B cell (primary cell): Measurements from ENCODE around the gene PPP2R5D. TPM values are rescaled to one million over a fixed set of nuclear protein-coding genes. Genes with fewer than 3 reads are reported as not detected.

Experiments
- ATAC-seq: fragments of 200-7000 bp; cut with Tn5 transposase; one replicate; pipeline ENCODE4 v1.10.0; 2021; ENCODE audit warnings: low read depth, mild to moderate bottlenecking, moderate number of reproducible peaks, moderate library complexity
- CTCF ChIA-PET: fragments of 350-600 bp; sonication (Branson Sonifier 250); formaldehyde crosslinking; loops from one replicate; lab custom pipeline; 2021; ENCODE audit warnings: antibody characterized with exemption, inconsistent platforms; lab: Charles Lee
- POLR2A ChIA-PET: fragments of 350-600 bp; sonication (Branson Sonifier 250); formaldehyde crosslinking; loops from one replicate; lab custom pipeline; 2021; ENCODE audit warnings: antibody characterized with exemption; lab: Charles Lee
- DNase-seq: peaks from one replicate; pipeline ENCODE4 v3.0.0; 2013
- H2AFZ ChIP-seq: 2 replicates; pipeline ENCODE4 v1.6.1; 2012; ENCODE audit warnings: mild to moderate bottlenecking, low read depth, low read length; ENCODE audit not compliant: insufficient read depth, poor library complexity, severe bottlenecking
- H3K27ac ChIP-seq, 2 donors: 1 replicate in 1 of 2; 2 replicates in 1 of 2; pipeline ENCODE4 v1.5.1; 2012 to 2013; ENCODE audit warnings: low read length in 2 of 2, mild to moderate bottlenecking in 2 of 2, moderate library complexity in 1 of 2
- H3K27me3 ChIP-seq, 4 experiments: fragments of 200-600 bp in 1 of 4; sonication (generic) in 1 of 4; replicated peaks in 1 of 4; 1 replicate in 2 of 4; 2 replicates in 2 of 4; pipeline versions ENCODE4 v1.6.1 to v1.7.0; 2013 to 2016; ENCODE audit warnings: low read length in 3 of 4, mild to moderate bottlenecking in 2 of 4, mixed read lengths in 1 of 4, moderate library complexity in 1 of 4; ENCODE audit not compliant: insufficient read depth in 4 of 4, control insufficient read depth in 3 of 4; ENCODE audit errors: control extremely low read depth in 1 of 4
- H3K36me3 ChIP-seq, 2 experiments: replicated peaks in 1 of 2; 1 replicate in 1 of 2; 2 replicates in 1 of 2; pipeline versions ENCODE4 v1.6.1 to v1.7.1; 2013; ENCODE audit warnings: low read length in 1 of 2; ENCODE audit not compliant: insufficient read depth in 2 of 2, control insufficient read depth in 1 of 2; ENCODE audit errors: control extremely low read depth in 1 of 2, extremely low read depth in 1 of 2
- H3K4me1 ChIP-seq, 2 donors: fragments of 200-600 bp in 1 of 2; sonication (generic) in 1 of 2; 1 replicate in 1 of 2; 2 replicates in 1 of 2; pipeline versions ENCODE4 v1.5.1 to v1.6.1; 2013 to 2017; ENCODE audit warnings: low read length in 2 of 2; ENCODE audit not compliant: control insufficient read depth in 2 of 2, insufficient read depth in 2 of 2
- H3K4me2 ChIP-seq: replicated peaks from 2 replicates; pipeline ENCODE3; 2012; ENCODE audit warnings: mild to moderate bottlenecking, low read depth, low read length; ENCODE audit not compliant: poor library complexity, severe bottlenecking
- H3K4me3 ChIP-seq, 5 experiments: fragments of 200-600 bp in 1 of 5; sonication (generic) in 1 of 5; 1 replicate in 3 of 5; 2 replicates in 2 of 5; pipeline versions ENCODE4 v1.5.1 to v1.7.0; 2011 to 2016; ENCODE audit warnings: low read length in 4 of 5, mild to moderate bottlenecking in 4 of 5, low read depth in 2 of 5, control low read depth in 1 of 5, moderate library complexity in 1 of 5; ENCODE audit not compliant: insufficient read depth in 1 of 5; ENCODE audit errors: control extremely low read depth in 1 of 5, extremely low read depth in 1 of 5
- H3K79me2 ChIP-seq: fragments of 200-600 bp; sonication (generic); one replicate; pipeline ENCODE4 v1.6.0; 2016; ENCODE audit warnings: low read length; ENCODE audit not compliant: control insufficient read depth, insufficient read depth
- H3K9ac ChIP-seq: fragments of 200-600 bp; sonication (generic); 2 replicates; pipeline ENCODE4 v1.6.1; 2017; ENCODE audit warnings: mild to moderate bottlenecking, low read length, moderate library complexity
- H3K9me3 ChIP-seq, 3 donors: one replicate each; pipeline versions ENCODE4 v1.6.1 to v1.7.1; 2013; ENCODE audit warnings: low read length in 2 of 3; ENCODE audit not compliant: control insufficient read depth in 2 of 3, insufficient read depth in 1 of 3; ENCODE audit errors: control extremely low read depth in 1 of 3
- H4K20me1 ChIP-seq: 2 replicates; pipeline ENCODE4 v1.6.0; 2012; ENCODE audit warnings: mild to moderate bottlenecking, low read length; ENCODE audit not compliant: insufficient read depth, control insufficient read depth, poor library complexity, severe bottlenecking
- H3K27ac Mint-ChIP-seq: one replicate; pipeline ENCODE4 v1.8.0; 2021; ENCODE audit warnings: mixed read lengths
- H3K27me3 Mint-ChIP-seq: one replicate; pipeline ENCODE4 v1.8.0; 2021; ENCODE audit warnings: mixed read lengths
- H3K4me1 Mint-ChIP-seq: one replicate; pipeline ENCODE4 v1.8.0; 2021; ENCODE audit warnings: mixed read lengths
- H3K4me3 Mint-ChIP-seq: one replicate; pipeline ENCODE4 v1.8.0; 2021; ENCODE audit warnings: mixed read lengths
- H3K9me3 Mint-ChIP-seq: one replicate; pipeline ENCODE4 v1.8.0; 2022; ENCODE audit warnings: mixed read lengths; ENCODE audit not compliant: insufficient read depth
- EZH2 ChIP-seq: IDR thresholded peaks from 2 replicates; pipeline ENCODE4 v1.6.1; 2012; ENCODE audit warnings: borderline replicate concordance, low read depth, mild to moderate bottlenecking, moderate library complexity, low read length; ENCODE audit not compliant: insufficient read depth, poor library complexity, severe bottlenecking
- WGBS: methylation state at CpG from one replicate; pipeline ENCODE4 v1.1.5; 2013; ENCODE audit warnings: missing lambda C conversion rate; ENCODE audit not compliant: insufficient coverage; 5-methylcytosine and 5-hydroxymethylcytosine counted together
- intact Hi-C: fragments of 100-400 bp; cut with micrococcal nuclease; formaldehyde crosslinking; loops from one replicate; pipeline ENCODE4 v1.10.0; 2022
- polyA plus RNA-seq: library from polyadenylated mRNA; depleted of rRNA; stranded (reverse); fragments of >200 nt; gene quantifications from 2 replicates; pipeline ENCODE4 v1.2.3, GENCODE V29; 2012
- total RNA-seq, 2 donors: library from RNA; stranded (reverse); fragments of 120-200 nt in 1 of 2; gene quantifications; 1 replicate in 1 of 2; 2 replicates in 1 of 2; pipeline versions ENCODE4 v1.2.3 to v1.2.4, GENCODE V29; 2013 to 2022
- TF ChIP-seq, protein P1 (sequence below): fragments of 200-600 bp; IDR thresholded peaks from one replicate; pipeline ENCODE4 v1.8.0; 2022; ENCODE audit warnings: antibody characterized with exemption, mild to moderate bottlenecking

Gene PPP2R5D
- total and polyA plus RNA-seq, 2 donors (not counting 1 experiment from before 2014, with no cell fraction given) = 23.2 to 23.6 TPM

DNA sequence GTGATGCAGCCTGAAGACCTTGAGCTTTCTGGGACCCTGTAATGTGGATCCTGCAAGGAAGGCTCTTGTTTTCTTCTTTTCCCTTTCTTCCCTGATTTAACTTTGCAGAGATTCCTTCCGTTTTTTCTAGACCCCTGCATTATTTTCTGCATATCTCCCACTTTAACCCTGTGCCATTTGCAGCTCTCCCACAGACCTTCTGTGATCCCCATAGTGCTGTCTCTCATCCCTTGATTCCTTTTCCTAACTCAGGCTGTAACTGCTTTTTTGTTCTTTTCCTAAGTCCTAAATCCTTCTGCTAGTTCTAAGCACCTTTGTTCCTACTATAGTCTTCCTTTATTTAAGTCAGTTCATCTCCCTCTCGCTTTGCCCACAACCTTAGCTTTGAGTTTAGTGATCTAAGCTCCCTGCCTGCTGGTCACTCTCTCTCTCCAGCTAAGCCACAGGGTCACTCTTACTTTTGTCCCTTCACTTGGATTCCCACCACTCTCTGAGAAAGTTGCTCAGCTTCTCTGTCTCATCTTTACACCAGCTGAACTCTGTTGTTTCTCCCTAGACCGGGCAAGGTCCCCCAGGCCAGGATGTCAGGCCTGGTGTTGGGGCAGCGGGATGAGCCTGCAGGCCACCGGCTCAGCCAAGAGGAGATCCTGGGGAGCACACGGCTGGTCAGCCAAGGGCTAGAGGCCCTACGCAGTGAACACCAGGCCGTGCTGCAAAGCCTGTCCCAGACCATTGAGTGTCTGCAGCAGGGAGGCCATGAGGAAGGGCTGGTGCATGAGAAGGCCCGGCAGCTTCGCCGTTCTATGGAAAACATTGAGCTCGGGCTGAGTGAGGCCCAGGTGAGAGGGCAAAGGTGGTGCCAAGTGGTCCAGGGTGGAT, 76.6 kb downstream of the PPP2R5D start:
- Histone ChIP-seq H3K36me3 (peaks cover 0 to 21% of the 10 kb centered on the region in 2 experiments), H4K20me1 (peaks cover 11% of the 10 kb centered on the region), H3K4me1 (peaks cover 16 to 22% of the 10 kb centered on the region in 2 donors), H3K4me3 (no peak overlapping the region), H3K27me3 (no peaks in the 10 kb centered on the region), H2AFZ (no peak overlapping the region), H3K27ac (no peak overlapping the region), H3K79me2 (peaks cover 33% of the 10 kb centered on the region), H3K4me2 (peak overlapping the region; percentile 87), H3K9ac (no peak overlapping the region), H3K9me3 (no peaks in the 10 kb centered on the region)
- ATAC-seq = no peak
- WGBS = 94% methylated on average over 12 of the region's 12 CpGs
- intact Hi-C loops = no loop called here
- ChIA-PET CTCF (interaction anchor here (1.0 kb wide), 1 partner anchor 40 kb away, joined by 3 read pairs; the partner anchor contains the start of gene RRP36), POLR2A (no interaction called here)
- TF ChIP-seq, protein P1, sequence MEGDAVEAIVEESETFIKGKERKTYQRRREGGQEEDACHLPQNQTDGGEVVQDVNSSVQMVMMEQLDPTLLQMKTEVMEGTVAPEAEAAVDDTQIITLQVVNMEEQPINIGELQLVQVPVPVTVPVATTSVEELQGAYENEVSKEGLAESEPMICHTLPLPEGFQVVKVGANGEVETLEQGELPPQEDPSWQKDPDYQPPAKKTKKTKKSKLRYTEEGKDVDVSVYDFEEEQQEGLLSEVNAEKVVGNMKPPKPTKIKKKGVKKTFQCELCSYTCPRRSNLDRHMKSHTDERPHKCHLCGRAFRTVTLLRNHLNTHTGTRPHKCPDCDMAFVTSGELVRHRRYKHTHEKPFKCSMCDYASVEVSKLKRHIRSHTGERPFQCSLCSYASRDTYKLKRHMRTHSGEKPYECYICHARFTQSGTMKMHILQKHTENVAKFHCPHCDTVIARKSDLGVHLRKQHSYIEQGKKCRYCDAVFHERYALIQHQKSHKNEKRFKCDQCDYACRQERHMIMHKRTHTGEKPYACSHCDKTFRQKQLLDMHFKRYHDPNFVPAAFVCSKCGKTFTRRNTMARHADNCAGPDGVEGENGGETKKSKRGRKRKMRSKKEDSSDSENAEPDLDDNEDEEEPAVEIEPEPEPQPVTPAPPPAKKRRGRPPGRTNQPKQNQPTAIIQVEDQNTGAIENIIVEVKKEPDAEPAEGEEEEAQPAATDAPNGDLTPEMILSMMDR = no peak
- no peak for TF ChIP-seq EZH2
- peaks cover 35% of the 10 kb centered on the region for H3K4me1 Mint-ChIP-seq
- no peaks in the 10 kb centered on the region for H3K27me3 Mint-ChIP-seq
- DNase-seq = no peak
- H3K27ac Mint-ChIP-seq = peak overlapping the region; percentile 80
- peak overlapping the region; percentile 99 for H3K4me3 Mint-ChIP-seq
- no peaks in the 10 kb centered on the region for H3K9me3 Mint-ChIP-seq

DNA sequence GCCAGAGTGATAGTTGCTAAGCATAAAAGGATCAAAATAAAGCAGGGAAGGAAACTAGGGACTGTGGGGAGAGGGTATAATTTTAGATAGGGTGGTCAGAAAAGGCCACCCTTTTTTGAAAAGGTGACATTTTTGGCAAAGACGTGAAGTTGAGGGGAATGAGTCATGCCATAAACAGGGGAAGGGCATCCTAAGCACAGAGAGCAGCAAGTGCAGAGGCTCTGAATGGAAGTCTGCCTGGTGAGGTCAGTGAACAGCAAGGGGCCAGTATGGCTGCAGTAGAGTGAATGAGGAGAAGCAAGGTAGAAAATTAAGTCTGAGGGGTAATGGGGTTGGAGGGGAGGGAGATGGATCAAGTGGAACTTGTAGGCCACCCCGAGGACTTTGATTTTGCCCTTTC, 77.5 kb downstream of the PPP2R5D start:
- H3K27ac Mint-ChIP-seq = no peak overlapping the region
- TF ChIP-seq, protein P1 = no peak
- TF ChIP-seq EZH2 = no peak
- intact Hi-C loops = no loop called here

More for the DNA sequence above, 77.5 kb downstream of the PPP2R5D start:
- Histone ChIP-seq H3K36me3 (peaks cover 0 to 26% of the 10 kb centered on the region in 2 experiments), H3K79me2 (peaks cover 33% of the 10 kb centered on the region), H3K4me2 (no peak overlapping the region), H3K4me1 (peaks cover 16 to 22% of the 10 kb centered on the region in 2 donors), H2AFZ (no peak overlapping the region), H3K9ac (no peak overlapping the region), H3K4me3 (no peak overlapping the region), H4K20me1 (peaks cover 11% of the 10 kb centered on the region), H3K27ac (no peak overlapping the region), H3K27me3 (no peaks in the 10 kb centered on the region), H3K9me3 (no peaks in the 10 kb centered on the region)
- Mint-ChIP-seq H3K9me3 (no peaks in the 10 kb centered on the region), H3K27me3 (no peaks in the 10 kb centered on the region), H3K4me3 (peak overlapping the region; percentile 24), H3K4me1 (peaks cover 34% of the 10 kb centered on the region)
- 92% methylated on average over 2 of the region's 2 CpGs for WGBS
- ATAC-seq (no peak), DNase-seq (no peak)
- CTCF ChIA-PET = no interaction called here
- POLR2A ChIA-PET = no interaction called here
